Measurements from ENCODE around the gene BMP2K. TPM values are rescaled to one million over a fixed set of nuclear protein-coding genes. Genes with fewer than 3 reads are reported as not detected.

The BMP2K gene
- polyA plus RNA-seq, 1 donor (not counting 4 experiments of a cell fraction or from before 2014, with no cell fraction given) = 35.4 TPM

DNA sequence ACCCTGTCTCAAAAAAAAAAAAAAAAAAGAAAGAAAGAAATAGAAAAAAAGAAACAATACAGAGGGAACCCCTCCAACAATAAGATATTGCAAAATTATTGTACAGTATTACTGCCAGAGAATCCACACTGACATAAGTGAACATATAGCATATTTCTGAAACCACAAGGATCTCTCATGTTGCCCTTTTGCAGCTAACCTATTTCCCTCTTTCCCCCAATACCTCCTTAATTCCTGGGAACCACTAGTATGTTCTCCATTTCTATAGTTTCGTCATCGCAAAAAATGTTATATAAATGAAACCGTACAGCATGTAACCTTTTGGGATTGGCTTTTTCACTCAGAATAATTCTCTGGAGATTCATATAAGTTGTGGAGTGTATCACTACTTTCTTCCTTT lies 20.0 kb upstream of the BMP2K start:
- H4K20me1 ChIP-seq (ENCODE audit: control insufficient read depth, extremely low read depth, insufficient read depth, low read length) = no peaks in the 10 kb centered on the region
- dilution Hi-C loops (cut with MboI; ENCODE audit: extremely low pct_ligation_motif_present, low sequenced_read_pairs) = no loop called here
- TF ChIP-seq CTCF (optimal IDR thresholded peaks at IDR 0.05 in 1 of 3, IDR thresholded peaks at IDR 0.05 in 1 of 3, conservative IDR thresholded peaks at IDR 0.05 in 1 of 3; ENCODE audit: extremely low read depth in 1 of 3, insufficient read depth in 2 of 3, low read length in 3 of 3) = no peak
- FAIRE-seq (no peak), DNase-seq (ENCODE audit: low read depth, low spot score) (no peak)
- no peak overlapping the region for H2AFZ ChIP-seq (ENCODE audit: control insufficient read depth, low read length)
- H3K4me3 ChIP-seq (ENCODE audit: control insufficient read depth in 2 of 3, extremely low read depth in 1 of 3, insufficient read depth in 2 of 3, low read depth in 1 of 3, low read length in 3 of 3) = no peak overlapping the region
- H3K9me1 ChIP-seq (ENCODE audit: control insufficient read depth, extremely low read depth, insufficient read depth, low read length) = no peaks in the 10 kb centered on the region
- H3K36me3 ChIP-seq (ENCODE audit: control insufficient read depth in 2 of 2, extremely low read depth in 1 of 2, insufficient read depth in 2 of 2, low read length in 2 of 2) = no peaks in the 10 kb centered on the region
- no peak overlapping the region for H3K9ac ChIP-seq (ENCODE audit: control insufficient read depth, extremely low read depth, insufficient read depth, low read length)
- H3K79me2 ChIP-seq (ENCODE audit: control insufficient read depth, insufficient read depth, low read length) = no peaks in the 10 kb centered on the region
- H3K4me1 ChIP-seq (ENCODE audit: control insufficient read depth, extremely low read depth, insufficient read depth, low read length) = no peaks in the 10 kb centered on the region
- no peaks in the 10 kb centered on the region for H3K27me3 ChIP-seq (ENCODE audit: control insufficient read depth, extremely low read depth, insufficient read depth, low read length)
- no peak overlapping the region for H3K4me2 ChIP-seq (ENCODE audit: control insufficient read depth, extremely low read depth, insufficient read depth, low read depth, low read length)
- H3K27ac ChIP-seq (ENCODE audit: control insufficient read depth, insufficient read depth, low read length) = no peak overlapping the region
- H3K9me3 ChIP-seq (ENCODE audit: control insufficient read depth, low read depth, low read length) = no peaks in the 10 kb centered on the region

- Histone ChIP-seq H4K20me1 (ENCODE audit: control insufficient read depth, extremely low read depth, insufficient read depth, low read length) (no peaks in the 10 kb centered on the region), H3K79me2 (ENCODE audit: control insufficient read depth, insufficient read depth, low read length) (no peaks in the 10 kb centered on the region), H2AFZ (ENCODE audit: control insufficient read depth, low read length) (no peak overlapping the region), H3K9ac (ENCODE audit: control insufficient read depth, extremely low read depth, insufficient read depth, low read length) (no peak overlapping the region), H3K36me3 (ENCODE audit: control insufficient read depth in 2 of 2, extremely low read depth in 1 of 2, insufficient read depth in 2 of 2, low read length in 2 of 2) (no peaks in the 10 kb centered on the region), H3K9me1 (ENCODE audit: control insufficient read depth, extremely low read depth, insufficient read depth, low read length) (no peaks in the 10 kb centered on the region), H3K27me3 (ENCODE audit: control insufficient read depth, extremely low read depth, insufficient read depth, low read length) (no peaks in the 10 kb centered on the region), H3K27ac (ENCODE audit: control insufficient read depth, insufficient read depth, low read length) (no peak overlapping the region), H3K4me1 (ENCODE audit: control insufficient read depth, extremely low read depth, insufficient read depth, low read length) (no peaks in the 10 kb centered on the region), H3K4me3 (ENCODE audit: control insufficient read depth in 2 of 3, extremely low read depth in 1 of 3, insufficient read depth in 2 of 3, low read depth in 1 of 3, low read length in 3 of 3) (no peak overlapping the region), H3K4me2 (ENCODE audit: control insufficient read depth, extremely low read depth, insufficient read depth, low read depth, low read length) (no peak overlapping the region), H3K9me3 (ENCODE audit: control insufficient read depth, low read depth, low read length) (no peaks in the 10 kb centered on the region)
- TF ChIP-seq EZH2 (IDR thresholded peaks at IDR 0.05; ENCODE audit: low read length) = no peak
- no peak for TF ChIP-seq CTCF (optimal IDR thresholded peaks at IDR 0.05 in 1 of 3, IDR thresholded peaks at IDR 0.05 in 1 of 3, conservative IDR thresholded peaks at IDR 0.05 in 1 of 3; ENCODE audit: extremely low read depth in 1 of 3, insufficient read depth in 2 of 3, low read length in 3 of 3)
- no peak for FAIRE-seq
- no peak for DNase-seq (ENCODE audit: low read depth, low spot score)
- dilution Hi-C loops (cut with MboI; ENCODE audit: extremely low pct_ligation_motif_present, low sequenced_read_pairs) = no loop called here
Observed at GRCh38 chr4:78756776-78757175, 19.4 kb upstream of the BMP2K start.
